IMR-90 (cell line): ENCODE data around the gene CLASP1.

Experiments used
- CTCF ChIP-seq: conservative IDR thresholded peaks from 2 replicates; pipeline ENCODE4 v1.5.1; 2012; ENCODE audit warnings: mild to moderate bottlenecking, low read depth, low read length, improper control_type of control experiment
- MXI1 ChIP-seq: IDR thresholded peaks from 2 replicates; pipeline ENCODE4 v1.6.1; 2012; ENCODE audit warnings: low read depth, mild to moderate bottlenecking, low read length, moderate library complexity, borderline replicate concordance
- POLR2A ChIP-seq: IDR thresholded peaks from 2 replicates; pipeline ENCODE4 v1.6.1; 2012; ENCODE audit warnings: mild to moderate bottlenecking, low read depth, low read length

- TF ChIP-seq MXI1 (no peak), POLR2A (no peak), CTCF (no peak)
Observed at GRCh38 chr2:121417826-121418225, 231.4 kb downstream of the CLASP1 start.
